ENCODE data around the gene ANXA10.

ANXA10 gene

DNA sequence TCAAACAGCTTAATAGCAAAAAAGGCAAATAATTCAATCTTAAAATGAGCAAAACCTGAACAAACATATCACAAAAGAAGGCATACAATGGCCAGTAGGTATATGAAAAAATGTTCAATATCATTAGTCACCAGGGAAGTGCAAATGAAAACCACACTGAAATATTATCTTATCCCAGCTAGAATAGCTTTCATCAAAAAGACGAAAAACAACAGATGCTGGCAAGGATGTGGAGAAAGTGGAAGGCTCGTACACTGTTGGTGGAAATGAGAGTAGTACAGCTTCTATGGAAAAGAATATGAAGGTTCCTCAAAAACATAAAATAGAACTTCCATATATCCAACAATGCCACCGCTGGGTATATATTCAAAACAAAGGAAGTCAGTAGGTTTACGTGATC is 29.3 kb upstream of the ANXA10 start:
- TF ChIP-seq, protein P1, sequence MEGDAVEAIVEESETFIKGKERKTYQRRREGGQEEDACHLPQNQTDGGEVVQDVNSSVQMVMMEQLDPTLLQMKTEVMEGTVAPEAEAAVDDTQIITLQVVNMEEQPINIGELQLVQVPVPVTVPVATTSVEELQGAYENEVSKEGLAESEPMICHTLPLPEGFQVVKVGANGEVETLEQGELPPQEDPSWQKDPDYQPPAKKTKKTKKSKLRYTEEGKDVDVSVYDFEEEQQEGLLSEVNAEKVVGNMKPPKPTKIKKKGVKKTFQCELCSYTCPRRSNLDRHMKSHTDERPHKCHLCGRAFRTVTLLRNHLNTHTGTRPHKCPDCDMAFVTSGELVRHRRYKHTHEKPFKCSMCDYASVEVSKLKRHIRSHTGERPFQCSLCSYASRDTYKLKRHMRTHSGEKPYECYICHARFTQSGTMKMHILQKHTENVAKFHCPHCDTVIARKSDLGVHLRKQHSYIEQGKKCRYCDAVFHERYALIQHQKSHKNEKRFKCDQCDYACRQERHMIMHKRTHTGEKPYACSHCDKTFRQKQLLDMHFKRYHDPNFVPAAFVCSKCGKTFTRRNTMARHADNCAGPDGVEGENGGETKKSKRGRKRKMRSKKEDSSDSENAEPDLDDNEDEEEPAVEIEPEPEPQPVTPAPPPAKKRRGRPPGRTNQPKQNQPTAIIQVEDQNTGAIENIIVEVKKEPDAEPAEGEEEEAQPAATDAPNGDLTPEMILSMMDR (IDR thresholded peaks at IDR 0.05; ENCODE audit: insufficient read depth, low read length, missing control alignments), result no peak
- no peak for DNase-seq (ENCODE audit: low read depth, low spot score)
- H3K4me3 ChIP-seq (ENCODE audit: low read depth, low read length), result no peak overlapping the region
- ChIA-PET POLR2A (no interaction called here), CTCF (interaction anchor here (1.1 to 2.2 kb wide), 2 partner anchors 9 to 74 kb away, joined by 3 to 7 read pairs; no protein-coding TSS in a partner anchor)

DNA sequence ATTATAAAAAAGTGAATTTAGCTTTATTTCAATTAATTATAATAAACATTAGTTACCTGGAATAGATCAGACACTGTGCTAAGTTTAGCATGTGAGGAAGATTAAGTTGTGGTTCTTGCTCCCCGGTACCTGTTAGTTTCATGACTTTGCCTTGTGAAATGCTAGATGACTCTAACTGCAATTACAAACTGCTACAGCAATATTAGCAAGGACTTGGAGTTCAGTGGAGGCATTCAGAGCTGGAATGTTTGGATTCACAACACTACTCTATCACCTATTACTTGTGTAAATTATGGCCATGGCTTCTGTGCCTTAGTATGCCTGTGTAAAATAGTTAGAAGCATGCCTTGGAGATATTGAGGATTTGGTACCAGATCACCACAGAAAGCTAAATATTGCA is 21.4 kb upstream of the ANXA10 start:
- ChIA-PET POLR2A (no interaction called here), CTCF (interaction anchor here (1.0 to 1.4 kb wide), 3 partner anchors 9 to 449 kb away, joined by 3 to 4 read pairs (median 3); no protein-coding TSS in a partner anchor)
- TF ChIP-seq, protein P1 (IDR thresholded peaks at IDR 0.05; ENCODE audit: insufficient read depth, low read length, missing control alignments), result no peak
- no peak for DNase-seq (ENCODE audit: low read depth, low spot score)
- no peak overlapping the region for H3K4me3 ChIP-seq (ENCODE audit: low read depth, low read length)

GRCh38 chr4:168071304-168071703 is 21.0 kb upstream of the ANXA10 start:
- no peak for DNase-seq (ENCODE audit: low read depth, low spot score)
- no peak overlapping the region for H3K4me3 ChIP-seq (ENCODE audit: low read depth, low read length)
- TF ChIP-seq, protein P1 (IDR thresholded peaks at IDR 0.05; ENCODE audit: insufficient read depth, low read length, missing control alignments), result no peak
- ChIA-PET CTCF (interaction anchor here (1.0 to 1.4 kb wide), 4 partner anchors 9 to 450 kb away, joined by 3 to 4 read pairs (median 4); no protein-coding TSS in a partner anchor), POLR2A (no interaction called here)

DNA sequence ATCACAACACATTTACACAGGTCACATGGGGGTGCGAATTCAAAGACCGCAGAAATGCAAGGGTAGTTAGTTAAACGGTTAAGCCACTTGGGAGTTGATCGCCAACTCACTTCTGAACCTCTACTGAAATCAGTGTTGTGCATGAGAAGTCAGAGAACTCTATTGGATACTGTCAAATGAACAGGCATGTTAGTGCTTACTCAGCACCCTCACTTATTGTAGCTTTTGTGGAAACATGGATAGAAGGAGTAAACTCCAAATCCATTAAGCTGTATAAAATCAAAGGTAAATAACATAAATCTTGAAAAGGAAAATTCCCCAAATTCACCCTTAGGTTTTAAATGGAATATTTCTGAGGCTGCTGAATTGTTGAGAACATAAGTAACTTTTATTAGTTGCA is 17.5 kb upstream of the ANXA10 start:
- ChIA-PET CTCF (interaction anchor here (1.0 to 1.4 kb wide), 2 partner anchors 86 to 452 kb away, joined by 3 read pairs; no protein-coding TSS in a partner anchor), POLR2A (no interaction called here)
- TF ChIP-seq, protein P1 (IDR thresholded peaks at IDR 0.05; ENCODE audit: insufficient read depth, low read length, missing control alignments), result no peak

GRCh38 chr4:168076989-168077725 is 15.2 kb upstream of the ANXA10 start:
- no peak for DNase-seq (ENCODE audit: low read depth, low spot score)
- no peak overlapping the region for H3K4me3 ChIP-seq (ENCODE audit: low read depth, low read length)
- ChIA-PET POLR2A (no interaction called here), CTCF (interaction anchor here (0.6 to 1.4 kb wide), 3 partner anchors 86 to 1055 kb away, joined by 3 to 5 read pairs (median 3); no protein-coding TSS in a partner anchor)
- TF ChIP-seq, protein P1 (IDR thresholded peaks at IDR 0.05; ENCODE audit: insufficient read depth, low read length, missing control alignments), result peak; percentile 86

More for the DNA sequence above, 17.5 kb upstream of the ANXA10 start:
- no peak for DNase-seq (ENCODE audit: low read depth, low spot score)
- H3K4me3 ChIP-seq (ENCODE audit: low read depth, low read length), result no peak overlapping the region

GRCh38 chr4:168077726-168078239 is 14.6 kb upstream of the ANXA10 start:
- no peak overlapping the region for H3K4me3 ChIP-seq (ENCODE audit: low read depth, low read length)
- TF ChIP-seq, protein P1 (IDR thresholded peaks at IDR 0.05; ENCODE audit: insufficient read depth, low read length, missing control alignments), result no peak
- no peak for DNase-seq (ENCODE audit: low read depth, low spot score)
- POLR2A ChIA-PET, result no interaction called here
- CTCF ChIA-PET, result interaction anchor here (0.6 to 1.4 kb wide), 3 partner anchors 87 to 1056 kb away, joined by 3 to 5 read pairs (median 3); no protein-coding TSS in a partner anchor

Measured in AG04449 (cell line).